GM12878 (cell line): ENCODE measurements around the gene PEMT.

Experiments used
- EZH2 ChIP-seq: IDR thresholded peaks from 2 replicates; pipeline ENCODE4 v1.6.1; 2012; ENCODE audit warnings: low read depth, mild to moderate bottlenecking, control low read depth, inconsistent platforms, low read length, borderline replicate concordance; ENCODE audit not compliant: control insufficient read depth
- JUNB ChIP-seq: IDR thresholded peaks from 2 replicates; pipeline ENCODE4 v1.6.1; 2016; ENCODE audit warnings: antibody characterized with exemption, mild to moderate bottlenecking
- MYC ChIP-seq: IDR thresholded peaks from 2 replicates; pipeline ENCODE4 v1.6.1; 2011; ENCODE audit warnings: mild to moderate bottlenecking, low read length, moderate library complexity, inconsistent platforms; ENCODE audit not compliant: insufficient read depth, insufficient replicate concordance, insufficient read length, severe bottlenecking
- RAD21 ChIP-seq: IDR thresholded peaks from 2 replicates; pipeline ENCODE4 v1.6.1; 2011; ENCODE audit warnings: mild to moderate bottlenecking, low read depth, low read length, moderate library complexity; ENCODE audit not compliant: insufficient read depth
- SMC3 ChIP-seq: IDR thresholded peaks from 2 replicates; pipeline ENCODE4 v1.6.1; 2011; ENCODE audit warnings: low read length, improper control_type of control experiment, borderline replicate concordance
- SREBF2 ChIP-seq: IDR thresholded peaks from 2 replicates; pipeline ENCODE4 v1.6.1; 2012; ENCODE audit warnings: mild to moderate bottlenecking, low read length
- TCF7 ChIP-seq: IDR thresholded peaks from 2 replicates; pipeline ENCODE4 v1.6.1; 2014; ENCODE audit warnings: antibody characterized with exemption, borderline replicate concordance
- ZNF217 ChIP-seq: fragments of 450-650 bp; IDR thresholded peaks from 2 replicates; pipeline ENCODE4 v1.6.1; 2017; ENCODE audit warnings: antibody characterized with exemption, mild to moderate bottlenecking
- ZZZ3 ChIP-seq: IDR thresholded peaks from 2 replicates; pipeline ENCODE4 v1.6.1; 2011; ENCODE audit warnings: low read depth; ENCODE audit not compliant: control insufficient read depth, insufficient read length
- TF ChIP-seq, protein P1 (sequence below): IDR thresholded peaks from 2 replicates; pipeline ENCODE4 v1.6.1; 2011; ENCODE audit warnings: low read depth, mild to moderate bottlenecking, low read length, moderate library complexity, borderline replicate concordance; ENCODE audit errors: extremely low read depth

DNA sequence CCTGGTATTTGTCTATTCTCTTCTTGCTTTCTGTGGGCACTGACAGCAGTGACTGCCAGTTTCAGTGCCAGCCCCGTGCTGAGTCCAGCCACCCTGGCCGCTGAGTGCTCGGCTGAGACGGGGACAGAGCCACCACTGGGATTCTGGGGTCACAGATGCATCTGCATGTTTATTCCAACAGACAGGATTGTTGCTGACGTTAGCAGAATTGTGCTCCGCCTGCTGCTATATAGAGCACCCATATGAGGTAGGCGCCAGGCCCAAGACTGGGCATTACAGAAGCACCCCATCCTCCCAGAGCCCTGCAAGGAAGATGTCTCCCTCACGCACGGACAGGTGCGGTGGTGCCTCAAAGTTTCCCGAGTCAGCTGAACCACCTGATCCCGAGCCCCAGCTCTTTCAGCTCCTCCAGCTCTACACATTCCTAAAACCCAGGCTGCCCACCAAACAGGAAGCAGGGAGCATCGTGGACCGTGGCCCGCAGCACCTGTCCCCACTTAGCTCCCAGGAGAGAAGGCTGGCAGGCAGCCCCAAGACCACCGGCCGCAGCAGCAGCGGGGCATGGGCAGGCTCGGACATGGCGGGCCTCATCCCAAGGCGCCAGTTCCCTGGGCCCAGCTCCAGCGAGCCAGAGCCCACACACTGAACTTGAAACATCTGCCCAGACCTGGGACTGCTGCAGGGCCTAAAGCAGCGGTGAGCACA is 50.4 kb downstream of the PEMT start:
- no peak for TF ChIP-seq SMC3
- TF ChIP-seq TCF7, result no peak
- no peak for TF ChIP-seq SREBF2
- no peak for TF ChIP-seq MYC
- no peak for TF ChIP-seq ZNF217
- no peak for TF ChIP-seq EZH2
- TF ChIP-seq ZZZ3, result no peak
- no peak for TF ChIP-seq JUNB
- TF ChIP-seq, protein P1, sequence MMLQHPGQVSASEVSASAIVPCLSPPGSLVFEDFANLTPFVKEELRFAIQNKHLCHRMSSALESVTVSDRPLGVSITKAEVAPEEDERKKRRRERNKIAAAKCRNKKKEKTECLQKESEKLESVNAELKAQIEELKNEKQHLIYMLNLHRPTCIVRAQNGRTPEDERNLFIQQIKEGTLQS, result no peak
- no peak for TF ChIP-seq RAD21
